H9 (cell line): Measurements from ENCODE around the gene NEGR1. TPM values are rescaled to one million over a fixed set of nuclear protein-coding genes. Genes with fewer than 3 reads are reported as not detected.

ENCODE experiments used
- DNase-seq: peaks from one replicate; pipeline ENCODE4 v3.0.0-alpha.2; 2017
- H2AFZ ChIP-seq: one replicate; pipeline ENCODE4 v1.6.1; 2013; ENCODE audit warnings: mild to moderate bottlenecking, low read length, control low read depth, moderate library complexity
- H2AK5ac ChIP-seq: 2 replicates; pipeline ENCODE4 v1.6.1; 2013; ENCODE audit warnings: low read length, control low read depth, mixed read lengths; ENCODE audit not compliant: insufficient read length
- H2BK120ac ChIP-seq: one replicate; pipeline ENCODE4 v1.6.1; 2013; ENCODE audit warnings: low read depth, mild to moderate bottlenecking, low read length, control low read depth, inconsistent platforms; ENCODE audit not compliant: poor library complexity, severe bottlenecking
- H2BK12ac ChIP-seq: 2 replicates; pipeline ENCODE4 v1.6.1; 2013; ENCODE audit warnings: low read length, control low read depth, mixed read lengths, low read depth; ENCODE audit not compliant: insufficient read length
- H2BK15ac ChIP-seq: 2 replicates; pipeline ENCODE4 v1.6.1; 2013; ENCODE audit warnings: low read depth, low read length, control low read depth
- H2BK20ac ChIP-seq: one replicate; pipeline ENCODE4 v1.6.1; 2013; ENCODE audit warnings: low read depth, mild to moderate bottlenecking, low read length, control low read depth, inconsistent platforms; ENCODE audit not compliant: poor library complexity, severe bottlenecking
- H2BK5ac ChIP-seq: 2 replicates; pipeline ENCODE4 v1.6.1; 2013; ENCODE audit warnings: low read length, control low read depth, mixed read lengths; ENCODE audit not compliant: insufficient read length
- H3K14ac ChIP-seq: 2 replicates; pipeline ENCODE4 v1.6.1; 2013; ENCODE audit warnings: low read length, control low read depth; ENCODE audit not compliant: insufficient read depth
- H3K18ac ChIP-seq: 2 replicates; pipeline ENCODE4 v1.6.1; 2013; ENCODE audit warnings: low read depth, mild to moderate bottlenecking, mixed read lengths, low read length, control low read depth; ENCODE audit not compliant: insufficient read length
- H3K23ac ChIP-seq: 2 replicates; pipeline ENCODE4 v1.6.1; 2013; ENCODE audit warnings: low read length, control low read depth, mixed read lengths, low read depth; ENCODE audit not compliant: insufficient read length
- H3K23me2 ChIP-seq: 2 replicates; pipeline ENCODE4 v1.6.1; 2013; ENCODE audit warnings: low read depth, mild to moderate bottlenecking, mixed read lengths, low read length, control low read depth; ENCODE audit not compliant: insufficient read length, poor library complexity, severe bottlenecking
- H3K27ac ChIP-seq: 2 replicates; pipeline ENCODE4 v1.5.1; 2013; ENCODE audit warnings: low read length, control low read depth, mixed read lengths, low read depth; ENCODE audit not compliant: insufficient read length
- H3K27me3 ChIP-seq: 2 replicates; pipeline ENCODE4 v1.6.1; 2013; ENCODE audit warnings: low read length, control low read depth, inconsistent platforms; ENCODE audit not compliant: insufficient read depth
- H3K4ac ChIP-seq: 2 replicates; pipeline ENCODE4 v1.6.1; 2013; ENCODE audit warnings: low read depth, mild to moderate bottlenecking, control low read depth, inconsistent platforms, low read length, moderate library complexity
- H3K4me1 ChIP-seq: 2 replicates; pipeline ENCODE4 v1.6.1; 2013; ENCODE audit warnings: low read length, control low read depth, inconsistent platforms; ENCODE audit not compliant: insufficient read depth
- H3K4me2 ChIP-seq: 2 replicates; pipeline ENCODE4 v1.6.1; 2013; ENCODE audit warnings: low read length, control low read depth, mixed read lengths; ENCODE audit not compliant: insufficient read length, insufficient read depth
- H3K56ac ChIP-seq: 2 replicates; pipeline ENCODE4 v1.6.1; 2013; ENCODE audit warnings: low read depth, mild to moderate bottlenecking, mixed read lengths, low read length, control low read depth; ENCODE audit not compliant: insufficient read length
- H3K79me1 ChIP-seq: 2 replicates; pipeline ENCODE4 v1.6.1; 2013; ENCODE audit warnings: low read depth, mild to moderate bottlenecking, moderate library complexity, low read length, control low read depth, inconsistent platforms; ENCODE audit not compliant: insufficient read depth, poor library complexity, severe bottlenecking
- H3K79me2 ChIP-seq: 2 replicates; pipeline ENCODE4 v1.6.1; 2013; ENCODE audit warnings: low read length, control low read depth, inconsistent platforms; ENCODE audit not compliant: insufficient read depth
- H3K9ac ChIP-seq: 2 replicates; pipeline ENCODE4 v1.6.1; 2013; ENCODE audit warnings: low read length, control low read depth, mixed read lengths; ENCODE audit not compliant: insufficient read length; ENCODE audit errors: extremely low read depth
- H3K9me3 ChIP-seq: one replicate; pipeline ENCODE4 v1.6.1; 2013; ENCODE audit warnings: low read depth, low read length, inconsistent platforms; ENCODE audit not compliant: control insufficient read depth
- H3T11ph ChIP-seq: one replicate; pipeline ENCODE4 v1.6.1; 2013; ENCODE audit warnings: mild to moderate bottlenecking, low read length, control low read depth, inconsistent platforms
- H4K20me1 ChIP-seq: one replicate; pipeline ENCODE4 v1.6.1; 2013; ENCODE audit not compliant: control insufficient read depth, insufficient read length, insufficient read depth
- H4K5ac ChIP-seq: 2 replicates; pipeline ENCODE4 v1.6.1; 2013; ENCODE audit warnings: low read depth, mild to moderate bottlenecking, mixed read lengths, low read length, control low read depth; ENCODE audit not compliant: insufficient read length
- H4K8ac ChIP-seq: replicated peaks from 2 replicates; pipeline ENCODE4 v1.6.1; 2013; ENCODE audit warnings: low read length, control low read depth, mixed read lengths, low read depth; ENCODE audit not compliant: insufficient read length
- H4K91ac ChIP-seq: 2 replicates; pipeline ENCODE4 v1.6.1; 2013; ENCODE audit warnings: low read depth, mild to moderate bottlenecking, moderate library complexity, mixed read lengths, low read length, control low read depth; ENCODE audit not compliant: insufficient read length
- H3K27ac Mint-ChIP-seq, 3 experiments: 2 replicates in 2 of 3; 3 replicates in 1 of 3; pipeline ENCODE4 v1.8.0; 2020 to 2021; ENCODE audit warnings: mixed read lengths in 3 of 3, mild to moderate bottlenecking in 1 of 3, moderate library complexity in 1 of 3
- H3K27me3 Mint-ChIP-seq: 2 replicates; pipeline ENCODE4 v1.8.0; 2021; ENCODE audit warnings: low read depth, mild to moderate bottlenecking, moderate library complexity, mixed read lengths
- H3K36me3 Mint-ChIP-seq, 3 experiments: 2 replicates in 2 of 3; 3 replicates in 1 of 3; pipeline ENCODE4 v1.8.0; 2020 to 2021; ENCODE audit warnings: low read depth in 3 of 3, mixed read lengths in 3 of 3; ENCODE audit not compliant: insufficient read depth in 1 of 3
- H3K4me1 Mint-ChIP-seq, 2 experiments: 2 replicates each; pipeline ENCODE4 v1.8.0; 2020; ENCODE audit warnings: mixed read lengths in 2 of 2
- H3K4me3 Mint-ChIP-seq, 2 experiments: 2 replicates in 1 of 2; 3 replicates in 1 of 2; pipeline ENCODE4 v1.8.0; 2020 to 2021; ENCODE audit warnings: mild to moderate bottlenecking in 2 of 2, mixed read lengths in 2 of 2, moderate library complexity in 1 of 2
- H3K9me3 Mint-ChIP-seq, 2 experiments: 2 replicates in 1 of 2; 3 replicates in 1 of 2; pipeline ENCODE4 v1.8.0; 2020; ENCODE audit warnings: mild to moderate bottlenecking in 2 of 2, mixed read lengths in 2 of 2, moderate library complexity in 1 of 2
- WGBS: extraction: QIAGEN DNeasy Blood & Tissue Kit; methylation state at CpG from one replicate; pipeline ENCODE4 v1.1.7; 2013; ENCODE audit warnings: missing lambda C conversion rate, low lambda C conversion rate, mixed read lengths; ENCODE audit not compliant: insufficient read length; ENCODE audit errors: extremely low coverage; 5-methylcytosine and 5-hydroxymethylcytosine counted together
- total RNA-seq: library from RNA; stranded (reverse); gene quantifications from 2 replicates; pipeline ENCODE4 v1.2.1, GENCODE V29; 2021
- TF ChIP-seq, protein P1 (sequence below): fragments of 200-600 bp; sonication (generic); conservative IDR thresholded peaks from 3 replicates; pipeline ENCODE4 v1.8.0; 2021; ENCODE audit warnings: antibody characterized with exemption, mild to moderate bottlenecking

NEGR1 gene
- total RNA-seq, 1 experiment from 2014 or later, result 0.13 TPM

DNA sequence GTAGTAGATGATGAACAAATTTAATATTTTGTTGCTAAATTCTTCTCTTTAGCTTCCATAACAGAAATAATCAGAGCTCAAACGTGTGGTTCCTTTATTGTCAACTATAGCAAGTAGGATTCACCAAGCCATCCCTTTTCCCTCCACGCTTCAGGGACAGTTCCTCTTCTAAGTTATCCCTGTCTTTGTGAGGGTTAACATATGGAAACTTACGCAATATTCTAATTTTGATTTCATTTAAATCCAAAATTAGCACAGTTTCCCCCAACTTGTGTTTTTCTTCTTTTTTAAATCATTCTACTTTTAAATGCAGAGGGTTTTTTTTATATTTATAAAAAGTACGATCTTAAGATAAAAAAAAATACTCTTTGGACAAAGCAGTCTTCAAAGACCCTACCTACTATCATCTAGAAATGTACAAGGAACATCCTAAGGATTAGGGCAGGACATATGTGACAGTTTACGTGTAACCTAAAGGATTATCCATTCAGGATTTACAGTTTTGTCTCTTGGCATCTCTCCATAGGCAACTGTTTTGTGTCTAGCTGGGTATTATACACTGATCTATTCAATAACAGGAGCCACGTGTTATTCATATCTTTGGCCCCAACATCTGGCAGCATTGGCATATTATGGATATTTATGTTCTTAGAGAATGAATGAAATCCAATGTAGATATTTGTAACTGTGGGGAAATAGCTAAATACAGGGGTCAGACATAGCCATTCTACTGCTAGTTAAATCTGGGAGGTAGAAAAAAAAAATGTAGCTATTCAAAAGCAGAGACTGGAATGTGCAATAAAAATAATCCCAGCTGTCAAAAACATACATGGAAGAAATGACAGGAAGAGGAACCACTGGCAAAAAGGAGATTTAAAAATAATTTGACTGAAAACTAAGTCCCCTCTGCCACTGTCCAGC, 272.9 kb downstream of the NEGR1 start:
- Mint-ChIP-seq H3K9me3 (no peaks in the 10 kb centered on the region), H3K4me1 (peaks cover 20 to 24% of the 10 kb centered on the region in 2 experiments), H3K4me3 (no peak overlapping the region), H3K27ac (no peak overlapping the region), H3K36me3 (no peaks in the 10 kb centered on the region), H3K27me3 (no peaks in the 10 kb centered on the region)
- H2BK5ac ChIP-seq, result no peak overlapping the region
- no peaks in the 10 kb centered on the region for H3K4me1 ChIP-seq
- H2AFZ ChIP-seq, result no peak overlapping the region
- DNase-seq, result no peak
- WGBS, result no CpG with 5 or more reads among the region's 6 CpGs
- H3K4ac ChIP-seq, result no peak overlapping the region
- no peak overlapping the region for H3K23ac ChIP-seq
- H3K27ac ChIP-seq, result no peak overlapping the region
- H3K56ac ChIP-seq, result no peak overlapping the region
- H4K5ac ChIP-seq, result no peak overlapping the region
- H3K14ac ChIP-seq, result no peak overlapping the region
- H3K23me2 ChIP-seq, result no peaks in the 10 kb centered on the region
- H3K9ac ChIP-seq, result no peak overlapping the region
- no peak overlapping the region for H2AK5ac ChIP-seq
- H2BK15ac ChIP-seq, result no peak overlapping the region
- H3K4me2 ChIP-seq, result no peak overlapping the region
- H3K79me1 ChIP-seq, result no peaks in the 10 kb centered on the region
- H4K20me1 ChIP-seq, result no peaks in the 10 kb centered on the region
- H2BK12ac ChIP-seq, result no peak overlapping the region
- no peak overlapping the region for H4K8ac ChIP-seq
- H3T11ph ChIP-seq, result no peak overlapping the region
- TF ChIP-seq, protein P1, sequence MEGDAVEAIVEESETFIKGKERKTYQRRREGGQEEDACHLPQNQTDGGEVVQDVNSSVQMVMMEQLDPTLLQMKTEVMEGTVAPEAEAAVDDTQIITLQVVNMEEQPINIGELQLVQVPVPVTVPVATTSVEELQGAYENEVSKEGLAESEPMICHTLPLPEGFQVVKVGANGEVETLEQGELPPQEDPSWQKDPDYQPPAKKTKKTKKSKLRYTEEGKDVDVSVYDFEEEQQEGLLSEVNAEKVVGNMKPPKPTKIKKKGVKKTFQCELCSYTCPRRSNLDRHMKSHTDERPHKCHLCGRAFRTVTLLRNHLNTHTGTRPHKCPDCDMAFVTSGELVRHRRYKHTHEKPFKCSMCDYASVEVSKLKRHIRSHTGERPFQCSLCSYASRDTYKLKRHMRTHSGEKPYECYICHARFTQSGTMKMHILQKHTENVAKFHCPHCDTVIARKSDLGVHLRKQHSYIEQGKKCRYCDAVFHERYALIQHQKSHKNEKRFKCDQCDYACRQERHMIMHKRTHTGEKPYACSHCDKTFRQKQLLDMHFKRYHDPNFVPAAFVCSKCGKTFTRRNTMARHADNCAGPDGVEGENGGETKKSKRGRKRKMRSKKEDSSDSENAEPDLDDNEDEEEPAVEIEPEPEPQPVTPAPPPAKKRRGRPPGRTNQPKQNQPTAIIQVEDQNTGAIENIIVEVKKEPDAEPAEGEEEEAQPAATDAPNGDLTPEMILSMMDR, result no peak
- H4K91ac ChIP-seq, result no peak overlapping the region
- no peaks in the 10 kb centered on the region for H3K79me2 ChIP-seq
- no peak overlapping the region for H2BK20ac ChIP-seq
- H3K9me3 ChIP-seq, result no peaks in the 10 kb centered on the region
- H2BK120ac ChIP-seq, result no peak overlapping the region
- no peak overlapping the region for H3K18ac ChIP-seq
- H3K27me3 ChIP-seq, result no peaks in the 10 kb centered on the region
